ENCODE measurements around the gene KLHL29.

- TF ChIP-seq POLR2AphosphoS5 (IDR thresholded peaks at IDR 0.05) (no peak), CTCF (IDR thresholded peaks at IDR 0.05; ENCODE audit: poor library complexity, severe bottlenecking) (no peak), SMC3 (conservative IDR thresholded peaks at IDR 0.05; ENCODE audit: poor library complexity) (no peak), TAF1 (IDR thresholded peaks at IDR 0.05; ENCODE audit: low read depth) (no peak), RAD21 (conservative IDR thresholded peaks at IDR 0.05) (no peak), EZH2 (IDR thresholded peaks at IDR 0.05; ENCODE audit: borderline replicate concordance, insufficient read depth, low read length, poor library complexity, severe bottlenecking) (no peak)
Observed at GRCh38 chr2:23456396-23456795, 71.4 kb downstream of the KLHL29 start.
